Measurements from ENCODE around the gene G2E3. TPM values are rescaled to one million over a fixed set of nuclear protein-coding genes. Genes with fewer than 3 reads are reported as not detected.
A peak's percentile ranks its signal among the peaks of the same experiment; 100 is the strongest.

G2E3 gene
- total and polyA plus RNA-seq, 2 donors (not counting 1 experiment from before 2014, with no cell fraction given) = 13.0 to 14.7 TPM

DNA sequence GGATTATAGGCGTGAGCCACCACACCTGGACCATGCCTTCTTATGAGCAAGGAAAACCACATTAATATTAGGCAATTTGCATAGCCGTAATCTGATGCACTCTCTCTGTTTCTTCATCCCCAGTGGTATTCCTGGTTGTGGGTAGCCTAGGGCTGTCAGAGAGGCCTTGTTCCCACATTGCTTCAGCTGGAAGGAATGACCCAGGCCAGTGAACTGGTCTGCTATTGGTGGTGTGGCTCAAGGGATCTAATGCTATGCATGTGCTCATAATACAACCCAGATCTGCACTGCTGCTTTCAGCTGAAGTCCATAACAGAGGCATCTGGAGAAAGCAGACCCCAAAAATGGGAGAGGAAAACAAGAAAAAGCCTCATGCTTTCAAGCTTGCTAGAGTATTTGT is 33.1 kb upstream of the G2E3 start:
- no peaks in the 10 kb centered on the region for H3K9me3 ChIP-seq (ENCODE audit: control insufficient read depth, insufficient read depth, low read depth, low read length)
- no peak overlapping the region for H3K4me2 ChIP-seq (ENCODE audit: extremely low read depth, insufficient read depth, low read length)
- no peaks in the 10 kb centered on the region for H3K79me2 ChIP-seq (ENCODE audit: control insufficient read depth, insufficient read depth, low read length)
- H3K4me1 ChIP-seq (ENCODE audit: control insufficient read depth, extremely low read depth, insufficient read depth, low read length) = no peaks in the 10 kb centered on the region
- H3K27ac ChIP-seq (ENCODE audit: insufficient read depth, low read length) = no peak overlapping the region
- H3K9ac ChIP-seq (ENCODE audit: insufficient read depth, low read length) = no peak overlapping the region
- no peaks in the 10 kb centered on the region for H3K36me3 ChIP-seq (ENCODE audit: control insufficient read depth, insufficient read depth, low read length)
- H3K4me3 ChIP-seq (replicated peaks in 1 of 4; ENCODE audit: control extremely low read depth in 1 of 4, insufficient read depth in 1 of 4, low read depth in 3 of 4, low read length in 4 of 4) = no peak overlapping the region
- no peak overlapping the region for H2AFZ ChIP-seq (ENCODE audit: low read length)
- H4K20me1 ChIP-seq (ENCODE audit: control insufficient read depth, extremely low read depth, insufficient read depth, low read length) = no peaks in the 10 kb centered on the region
- DNase-seq (ENCODE audit: low read depth in 2 of 2) = peak; percentile 16 to 23
- no peaks in the 10 kb centered on the region for H3K27me3 ChIP-seq (ENCODE audit: control insufficient read depth, insufficient read depth, low read length)
- TF ChIP-seq EZH2 (IDR thresholded peaks at IDR 0.05; ENCODE audit: low read length, missing control alignments) (no peak), CTCF (conservative IDR thresholded peaks at IDR 0.05 in 1 of 2, IDR thresholded peaks at IDR 0.05 in 1 of 2; ENCODE audit: low read depth in 1 of 2, low read length in 2 of 2) (no peak)

DNA sequence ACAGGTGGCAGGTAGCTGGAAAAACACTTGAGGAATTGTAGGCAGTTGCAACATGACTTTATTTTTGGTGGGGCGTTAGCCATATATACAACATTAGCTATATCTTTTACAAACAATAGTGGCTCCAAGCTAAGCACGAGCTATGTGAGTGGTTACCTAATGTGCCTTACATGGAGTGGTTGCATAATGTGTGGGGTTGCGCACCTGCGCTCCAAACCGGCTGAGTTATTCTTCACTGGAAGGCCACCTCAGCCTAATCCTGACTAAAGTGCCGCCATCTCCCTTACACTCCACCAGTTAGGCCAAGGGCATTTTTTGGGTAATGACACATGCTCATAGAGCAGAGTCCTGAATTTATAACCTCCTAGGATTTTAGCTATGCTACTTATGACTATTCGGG is 31.8 kb upstream of the G2E3 start:
- Histone ChIP-seq H4K20me1 (ENCODE audit: control insufficient read depth, extremely low read depth, insufficient read depth, low read length) (no peaks in the 10 kb centered on the region), H3K79me2 (ENCODE audit: control insufficient read depth, insufficient read depth, low read length) (no peaks in the 10 kb centered on the region), H3K9me3 (ENCODE audit: control insufficient read depth, insufficient read depth, low read depth, low read length) (no peaks in the 10 kb centered on the region), H3K4me2 (ENCODE audit: extremely low read depth, insufficient read depth, low read length) (no peak overlapping the region), H3K4me3 (replicated peaks in 1 of 4; ENCODE audit: control extremely low read depth in 1 of 4, insufficient read depth in 1 of 4, low read depth in 3 of 4, low read length in 4 of 4) (no peak overlapping the region), H3K27me3 (ENCODE audit: control insufficient read depth, insufficient read depth, low read length) (no peaks in the 10 kb centered on the region), H2AFZ (ENCODE audit: low read length) (no peak overlapping the region), H3K9ac (ENCODE audit: insufficient read depth, low read length) (no peak overlapping the region), H3K27ac (ENCODE audit: insufficient read depth, low read length) (no peak overlapping the region), H3K4me1 (ENCODE audit: control insufficient read depth, extremely low read depth, insufficient read depth, low read length) (no peaks in the 10 kb centered on the region), H3K36me3 (ENCODE audit: control insufficient read depth, insufficient read depth, low read length) (no peaks in the 10 kb centered on the region)
- no peak for DNase-seq (ENCODE audit: low read depth in 2 of 2)
- TF ChIP-seq CTCF (conservative IDR thresholded peaks at IDR 0.05 in 1 of 2, IDR thresholded peaks at IDR 0.05 in 1 of 2; ENCODE audit: low read depth in 1 of 2, low read length in 2 of 2) (no peak), EZH2 (IDR thresholded peaks at IDR 0.05; ENCODE audit: low read length, missing control alignments) (no peak)

GRCh38 chr14:30528119-30528518 is 30.8 kb upstream of the G2E3 start:
- Histone ChIP-seq H3K36me3 (ENCODE audit: control insufficient read depth, insufficient read depth, low read length) (no peaks in the 10 kb centered on the region), H2AFZ (ENCODE audit: low read length) (no peak overlapping the region), H3K79me2 (ENCODE audit: control insufficient read depth, insufficient read depth, low read length) (no peaks in the 10 kb centered on the region), H3K27me3 (ENCODE audit: control insufficient read depth, insufficient read depth, low read length) (no peaks in the 10 kb centered on the region), H3K4me2 (ENCODE audit: extremely low read depth, insufficient read depth, low read length) (no peak overlapping the region), H3K4me1 (ENCODE audit: control insufficient read depth, extremely low read depth, insufficient read depth, low read length) (no peaks in the 10 kb centered on the region), H3K9ac (ENCODE audit: insufficient read depth, low read length) (no peak overlapping the region), H3K9me3 (ENCODE audit: control insufficient read depth, insufficient read depth, low read depth, low read length) (no peaks in the 10 kb centered on the region), H3K27ac (ENCODE audit: insufficient read depth, low read length) (no peak overlapping the region), H3K4me3 (replicated peaks in 1 of 4; ENCODE audit: control extremely low read depth in 1 of 4, insufficient read depth in 1 of 4, low read depth in 3 of 4, low read length in 4 of 4) (no peak overlapping the region), H4K20me1 (ENCODE audit: control insufficient read depth, extremely low read depth, insufficient read depth, low read length) (no peaks in the 10 kb centered on the region)
- TF ChIP-seq CTCF (conservative IDR thresholded peaks at IDR 0.05 in 1 of 2, IDR thresholded peaks at IDR 0.05 in 1 of 2; ENCODE audit: low read depth in 1 of 2, low read length in 2 of 2) = no peak
- no peak for TF ChIP-seq EZH2 (IDR thresholded peaks at IDR 0.05; ENCODE audit: low read length, missing control alignments)
- DNase-seq (ENCODE audit: low read depth in 2 of 2) = no peak

Data from fibroblast of lung (primary cell).